Thyroid gland (tissue), 4 donors: ENCODE data around the gene FAM20A.

Experiments
- CTCF ChIP-seq, 6 experiments: fragments of 200-600 bp in 3 of 6; fragments of 450-650 bp in 3 of 6; sonication (generic) in 3 of 6; IDR thresholded peaks; one replicate each; pipeline ENCODE4 v1.5.1; 2016 to 2019; ENCODE audit warnings: antibody characterized with exemption in 6 of 6, mild to moderate bottlenecking in 2 of 6, inconsistent platforms in 1 of 6, moderate library complexity in 1 of 6
- POLR2A ChIP-seq, 2 donors: fragments of 450-650 bp; IDR thresholded peaks; one replicate each; pipeline ENCODE4 v1.6.1; 2017; ENCODE audit warnings: antibody characterized with exemption in 2 of 2, mild to moderate bottlenecking in 2 of 2, moderate library complexity in 1 of 2

- TF ChIP-seq CTCF (IDR thresholded peaks at IDR 0.05) (no peak), POLR2A (IDR thresholded peaks at IDR 0.05) (no peak)
Measured at GRCh38 chr17:68603027-68603426, 1.9 kb upstream of the FAM20A start.
